ENCODE data around the gene FNIP2.

- no peak for TF ChIP-seq HDAC3 (IDR thresholded peaks at IDR 0.05; ENCODE audit: borderline replicate concordance, partially characterized antibody)
- TF ChIP-seq STAT6 (CRISPR knock-in tag; IDR thresholded peaks at IDR 0.05): no peak
- no peak for TF ChIP-seq EZH2 (IDR thresholded peaks at IDR 0.05; ENCODE audit: borderline replicate concordance, low read depth, low read length)
- no peak for TF ChIP-seq ZNF740 (CRISPR knock-in tag; IDR thresholded peaks at IDR 0.05)
- no peak for TF ChIP-seq ZNF740 (tag; IDR thresholded peaks at IDR 0.05)
- no peak for TF ChIP-seq PRDM10 (IDR thresholded peaks at IDR 0.05; ENCODE audit: partially characterized antibody)
- no peak for TF ChIP-seq ZNF184 (CRISPR knock-in tag; IDR thresholded peaks at IDR 0.05)
- TF ChIP-seq JUND (IDR thresholded peaks at IDR 0.05; ENCODE audit: borderline replicate concordance, low read depth, low read length): no peak
- no peak for TF ChIP-seq JUND (tag; IDR thresholded peaks at IDR 0.05; ENCODE audit: borderline replicate concordance, low read depth, low read length)
- no peak for TF ChIP-seq UBTF (IDR thresholded peaks at IDR 0.05; ENCODE audit: borderline replicate concordance in 1 of 2, low read depth in 2 of 2, low read length in 2 of 2)
- TF ChIP-seq HCFC1 (IDR thresholded peaks at IDR 0.05; ENCODE audit: low read depth, low read length): no peak
- no peak for TF ChIP-seq FOSL1 (tag; conservative IDR thresholded peaks at IDR 0.05)
These were observed 42.4 kb downstream of the FNIP2 start for GRCh38 chr4:158811216-158811540.

Data from K562 (cell line).